ENCODE results near the gene SDR42E2.

SDR42E2 gene

GRCh38 chr16:22240023-22240710 lies 77.9 kb downstream of the SDR42E2 start:
- ChIA-PET CTCF (interaction anchor here (1.0 to 1.7 kb wide), 3 partner anchors 31 to 39 kb away, joined by 3 to 5 read pairs (median 4); no protein-coding TSS in a partner anchor), POLR2A (interaction anchor here (0.6 kb wide), 1 partner anchor 1357 kb away, joined by 4 read pairs; no protein-coding TSS in a partner anchor)

More at GRCh38 chr16:22240023-22240710, 77.9 kb downstream of the SDR42E2 start:
- Histone ChIP-seq H3K4me1 (ENCODE audit: control extremely low read depth in 1 of 4, control insufficient read depth in 4 of 4, insufficient read depth in 4 of 4, low read length in 3 of 4) (peaks cover 5 to 34% (median 32%) of the 10 kb centered on the region in 4 experiments), H3K27ac (ENCODE audit: insufficient read depth in 1 of 2, low read depth in 1 of 2, low read length in 2 of 2, poor library complexity in 1 of 2, severe bottlenecking in 2 of 2) (peak overlapping the region in 1 of 2 experiments; percentile 54), H3K36me3 (ENCODE audit: control insufficient read depth in 4 of 4, insufficient read depth in 4 of 4, low read length in 3 of 4) (peaks cover 0 to 16% (median 11%) of the 10 kb centered on the region in 4 experiments), H3K27me3 (replicated peaks in 2 of 5; ENCODE audit: control insufficient read depth in 4 of 5, insufficient read depth in 5 of 5, low read length in 4 of 5) (no peaks in the 10 kb centered on the region), H3K4me3 (ENCODE audit: control insufficient read depth in 1 of 7, extremely low read depth in 1 of 7, insufficient read depth in 4 of 7, low read depth in 2 of 7, low read length in 6 of 7) (no peak overlapping the region), H3K9me3 (ENCODE audit: control extremely low read depth in 1 of 5, control insufficient read depth in 4 of 5, insufficient read depth in 2 of 5, low read depth in 1 of 5, low read length in 4 of 5) (no peaks in the 10 kb centered on the region)
- WGBS (ENCODE audit: insufficient coverage): 100% methylated on average over 1 of the region's 3 CpGs
- DNase-seq: no peak

Measured in common myeloid progenitor, CD34-positive (primary cell).